ENCODE data around the gene VGLL4. TPM values are rescaled to one million over a fixed set of nuclear protein-coding genes. Genes with fewer than 3 reads are reported as not detected.

VGLL4 gene
- total and polyA plus RNA-seq, 4 experiments from 2014 or later: 15.1 to 30.3 (median 25.6) TPM

- intact Hi-C loops (cut with micrococcal nuclease): loop anchor here (1.0 to 5.0 kb wide), 6 partner anchors 153 to 895 kb away; no protein-coding TSS in a partner anchor
- POLR2A ChIA-PET (ENCODE audit: partially characterized antibody): interaction anchor here (1.6 kb wide), 1 partner anchor 272 kb away, joined by 7 read pairs; no protein-coding TSS in a partner anchor
- H3K27me3 Mint-ChIP-seq: no peaks in the 10 kb centered on the region
- H3K4me1 ChIP-seq (ENCODE audit: insufficient read depth, low read length): no peaks in the 10 kb centered on the region
- DNase-seq: peak in 4 of 5 donors; percentile 35 to 43 (median 40)
- no peak overlapping the region for H3K27ac Mint-ChIP-seq
- H3K4me3 ChIP-seq (ENCODE audit: low read length in 2 of 2): no peak overlapping the region
- no peak overlapping the region for H3K27ac ChIP-seq (ENCODE audit: low read depth, low read length)
- CTCF ChIA-PET (ENCODE audit: partially characterized antibody): interaction anchor here (0.6 to 7.7 kb wide), 28 partner anchors 12 to 1160 kb away, joined by 3 to 109 read pairs (median 3); partner anchors contain the start of gene ATG7
- no peaks in the 10 kb centered on the region for H3K27me3 ChIP-seq (ENCODE audit: insufficient read depth, low read length)
- H3K9me3 Mint-ChIP-seq: peaks cover 0 to 2% (median 0%) of the 10 kb centered on the region in 8 donors
- no peaks in the 10 kb centered on the region for H3K9me3 ChIP-seq (ENCODE audit: control insufficient read depth in 1 of 2, low read length in 2 of 2)
- H3K4me1 Mint-ChIP-seq: peaks cover 0 to 5% (median 3%) of the 10 kb centered on the region in 4 donors
- no peak overlapping the region for H3K4me3 Mint-ChIP-seq
- H3K36me3 Mint-ChIP-seq: no peaks in the 10 kb centered on the region
- H3K36me3 ChIP-seq (ENCODE audit: insufficient read depth, low read length): no peaks in the 10 kb centered on the region
These were observed 8.2 kb upstream of the VGLL4 start for GRCh38 chr3:11651900-11652299.

GRCh38 chr3:11651477-11651876 is 7.8 kb upstream of the VGLL4 start:
- no peaks in the 10 kb centered on the region for H3K4me1 ChIP-seq (ENCODE audit: insufficient read depth, low read length)
- POLR2A ChIA-PET (ENCODE audit: partially characterized antibody): interaction anchor here (1.6 kb wide), 1 partner anchor 272 kb away, joined by 7 read pairs; no protein-coding TSS in a partner anchor
- DNase-seq: no peak
- CTCF ChIA-PET (ENCODE audit: partially characterized antibody): interaction anchor here (0.5 to 7.7 kb wide), 32 partner anchors 12 to 1160 kb away, joined by 3 to 109 read pairs (median 3); partner anchors contain the start of gene ATG7
- Mint-ChIP-seq H3K27ac (no peak overlapping the region), H3K4me1 (peaks cover 0 to 5% (median 3%) of the 10 kb centered on the region in 4 donors), H3K9me3 (peaks cover 0 to 2% (median 0%) of the 10 kb centered on the region in 8 donors), H3K27me3 (no peaks in the 10 kb centered on the region), H3K36me3 (no peaks in the 10 kb centered on the region), H3K4me3 (no peak overlapping the region)
- no peaks in the 10 kb centered on the region for H3K9me3 ChIP-seq (ENCODE audit: control insufficient read depth in 1 of 2, low read length in 2 of 2)
- no peak overlapping the region for H3K4me3 ChIP-seq (ENCODE audit: low read length in 2 of 2)
- intact Hi-C loops (cut with micrococcal nuclease): loop anchor here (5.0 kb wide), 3 partner anchors 314 to 894 kb away; no protein-coding TSS in a partner anchor
- H3K27ac ChIP-seq (ENCODE audit: low read depth, low read length): no peak overlapping the region
- no peaks in the 10 kb centered on the region for H3K36me3 ChIP-seq (ENCODE audit: insufficient read depth, low read length)
- H3K27me3 ChIP-seq (ENCODE audit: insufficient read depth, low read length): no peaks in the 10 kb centered on the region

- no peaks in the 10 kb centered on the region for H3K36me3 Mint-ChIP-seq
- intact Hi-C loops (cut with micrococcal nuclease): loop anchor here (5.0 kb wide), 3 partner anchors 313 to 893 kb away; no protein-coding TSS in a partner anchor
- Histone ChIP-seq H3K27ac (ENCODE audit: low read depth, low read length) (no peak overlapping the region), H3K4me1 (ENCODE audit: insufficient read depth, low read length) (no peaks in the 10 kb centered on the region), H3K9me3 (ENCODE audit: control insufficient read depth in 1 of 2, low read length in 2 of 2) (no peaks in the 10 kb centered on the region), H3K4me3 (ENCODE audit: low read length in 2 of 2) (no peak overlapping the region), H3K27me3 (ENCODE audit: insufficient read depth, low read length) (no peaks in the 10 kb centered on the region), H3K36me3 (ENCODE audit: insufficient read depth, low read length) (no peaks in the 10 kb centered on the region)
- no peak for DNase-seq
- H3K27me3 Mint-ChIP-seq: no peaks in the 10 kb centered on the region
- H3K4me1 Mint-ChIP-seq: peaks cover 0 to 2% (median 0%) of the 10 kb centered on the region in 4 donors
- H3K4me3 Mint-ChIP-seq: no peak overlapping the region
- H3K27ac Mint-ChIP-seq: peak overlapping the region in 2 of 7 donors; percentile 30 to 69
- H3K9me3 Mint-ChIP-seq: peaks cover 0 to 2% (median 0%) of the 10 kb centered on the region in 8 donors
- ChIA-PET POLR2A (ENCODE audit: partially characterized antibody) (interaction anchor here (1.6 kb wide), 1 partner anchor 271 kb away, joined by 7 read pairs; no protein-coding TSS in a partner anchor), CTCF (ENCODE audit: partially characterized antibody) (interaction anchor here (0.9 to 7.7 kb wide), 11 partner anchors 10 to 412 kb away, joined by 3 to 109 read pairs (median 5); no protein-coding TSS in a partner anchor)
These were observed 6.7 kb upstream of the VGLL4 start for GRCh38 chr3:11650391-11650790.

GRCh38 chr3:11648735-11649134 is 5.0 kb upstream of the VGLL4 start:
- intact Hi-C loops (cut with micrococcal nuclease): no loop called here
- Histone ChIP-seq H3K36me3 (ENCODE audit: insufficient read depth, low read length) (no peaks in the 10 kb centered on the region), H3K27me3 (ENCODE audit: insufficient read depth, low read length) (no peaks in the 10 kb centered on the region), H3K27ac (ENCODE audit: low read depth, low read length) (no peak overlapping the region), H3K9me3 (ENCODE audit: control insufficient read depth in 1 of 2, low read length in 2 of 2) (no peaks in the 10 kb centered on the region), H3K4me1 (ENCODE audit: insufficient read depth, low read length) (no peaks in the 10 kb centered on the region), H3K4me3 (ENCODE audit: low read length in 2 of 2) (no peak overlapping the region)
- Mint-ChIP-seq H3K27me3 (no peaks in the 10 kb centered on the region), H3K9me3 (peaks cover 0 to 2% (median 0%) of the 10 kb centered on the region in 8 donors), H3K4me3 (no peak overlapping the region), H3K27ac (no peak overlapping the region), H3K4me1 (peaks cover 3 to 6% (median 4%) of the 10 kb centered on the region in 4 donors), H3K36me3 (no peaks in the 10 kb centered on the region)
- POLR2A ChIA-PET (ENCODE audit: partially characterized antibody): no interaction called here
- CTCF ChIA-PET (ENCODE audit: partially characterized antibody): interaction anchor here (0.6 to 7.7 kb wide), 7 partner anchors 9 to 1998 kb away, joined by 3 to 109 read pairs (median 5); no protein-coding TSS in a partner anchor
- no peak for DNase-seq

- H3K36me3 ChIP-seq (ENCODE audit: insufficient read depth, low read length): no peaks in the 10 kb centered on the region
- peaks cover 7 to 12% of the 10 kb centered on the region in 2 donors for H3K36me3 Mint-ChIP-seq
- ChIA-PET CTCF (ENCODE audit: partially characterized antibody) (interaction anchor here (1.0 to 1.8 kb wide), 3 partner anchors 18 to 405 kb away, joined by 4 to 5 read pairs (median 5); no protein-coding TSS in a partner anchor), POLR2A (ENCODE audit: partially characterized antibody) (interaction anchor here (1.1 to 2.2 kb wide), 9 partner anchors 9 to 371 kb away, joined by 3 to 10 read pairs (median 5); partner anchors contain the start of genes ATG7 and TAMM41)
- H3K9me3 Mint-ChIP-seq: peaks cover 0 to 4% (median 0%) of the 10 kb centered on the region in 8 donors
- H3K4me3 Mint-ChIP-seq: peak overlapping the region; percentile 95 to 100 (median 98)
- peak overlapping the region; percentile 72 for H3K27ac ChIP-seq (ENCODE audit: low read depth, low read length)
- H3K9me3 ChIP-seq (ENCODE audit: control insufficient read depth in 1 of 2, low read length in 2 of 2): no peaks in the 10 kb centered on the region
- H3K4me3 ChIP-seq (ENCODE audit: low read length in 2 of 2): peak overlapping the region; percentile 79 to 98
- peak in 2 of 5 donors; percentile 15 to 39 for DNase-seq
- H3K27me3 ChIP-seq (ENCODE audit: insufficient read depth, low read length): no peaks in the 10 kb centered on the region
- no peaks in the 10 kb centered on the region for H3K27me3 Mint-ChIP-seq
- intact Hi-C loops (cut with micrococcal nuclease): loop anchor here (2.0 to 5.0 kb wide), 4 partner anchors 18 to 839 kb away; partner anchors contain the start of gene TSEN2
- H3K4me1 Mint-ChIP-seq: peaks cover 20 to 58% (median 32%) of the 10 kb centered on the region in 4 donors
- H3K4me1 ChIP-seq (ENCODE audit: insufficient read depth, low read length): peaks cover 32% of the 10 kb centered on the region
- peak overlapping the region; percentile 93 to 100 (median 98) for H3K27ac Mint-ChIP-seq
These were observed 513 bp downstream of the VGLL4 start for GRCh38 chr3:11643201-11643603.

GRCh38 chr3:11642431-11643191 is 1.1 kb downstream of the VGLL4 start:
- CTCF ChIA-PET (ENCODE audit: partially characterized antibody): interaction anchor here (1.1 to 1.8 kb wide), 2 partner anchors 17 to 263 kb away, joined by 5 read pairs; no protein-coding TSS in a partner anchor
- intact Hi-C loops (cut with micrococcal nuclease): loop anchor here (2.0 to 5.0 kb wide), 4 partner anchors 18 to 840 kb away; partner anchors contain the start of gene TSEN2
- peak overlapping the region; percentile 72 for H3K27ac ChIP-seq (ENCODE audit: low read depth, low read length)
- peaks cover 0 to 4% (median 0%) of the 10 kb centered on the region in 8 donors for H3K9me3 Mint-ChIP-seq
- no peaks in the 10 kb centered on the region for H3K9me3 ChIP-seq (ENCODE audit: control insufficient read depth in 1 of 2, low read length in 2 of 2)
- H3K27me3 Mint-ChIP-seq: no peaks in the 10 kb centered on the region
- peaks cover 38% of the 10 kb centered on the region for H3K4me1 ChIP-seq (ENCODE audit: insufficient read depth, low read length)
- no peaks in the 10 kb centered on the region for H3K27me3 ChIP-seq (ENCODE audit: insufficient read depth, low read length)
- peak overlapping the region; percentile 93 to 100 (median 98) for H3K27ac Mint-ChIP-seq
- peak overlapping the region; percentile 79 to 98 for H3K4me3 ChIP-seq (ENCODE audit: low read length in 2 of 2)
- H3K36me3 ChIP-seq (ENCODE audit: insufficient read depth, low read length): no peaks in the 10 kb centered on the region
- POLR2A ChIA-PET (ENCODE audit: partially characterized antibody): interaction anchor here (1.1 to 2.2 kb wide), 5 partner anchors 8 to 370 kb away, joined by 3 to 10 read pairs (median 6); partner anchors contain the start of genes ATG7 and TAMM41
- H3K4me3 Mint-ChIP-seq: peak overlapping the region; percentile 95 to 100 (median 98)
- H3K36me3 Mint-ChIP-seq: peaks cover 10 to 12% of the 10 kb centered on the region in 2 donors
- peaks cover 23 to 64% (median 38%) of the 10 kb centered on the region in 4 donors for H3K4me1 Mint-ChIP-seq
- peak; percentile 64 to 74 (median 67) for DNase-seq

Measured in CD4-positive, alpha-beta memory T cell (primary cell).